Gastroesophageal sphincter (tissue), 3 donors: ENCODE measurements around the gene MAP1LC3A.

Experiments used
- EP300 ChIP-seq: sonication (generic); formaldehyde crosslinking; IDR thresholded peaks from one replicate; pipeline ENCODE4 v1.6.1; 2017; ENCODE audit warnings: antibody characterized with exemption, mild to moderate bottlenecking
- POLR2A ChIP-seq, 2 donors: fragments of 450-650 bp; IDR thresholded peaks; one replicate each; pipeline ENCODE4 v1.6.1; 2017; ENCODE audit warnings: antibody characterized with exemption in 2 of 2, mild to moderate bottlenecking in 2 of 2, moderate library complexity in 1 of 2
- POLR2AphosphoS5 ChIP-seq: sonication (generic); formaldehyde crosslinking; IDR thresholded peaks from one replicate; pipeline ENCODE4 v1.6.1; 2017; ENCODE audit warnings: antibody characterized with exemption
- TF ChIP-seq, protein P1 (sequence below), 4 experiments: fragments of 200-600 bp in 2 of 4; fragments of 450-650 bp in 2 of 4; sonication (generic) in 1 of 4; IDR thresholded peaks; one replicate each; pipeline ENCODE4 v1.5.1; 2017 to 2019; ENCODE audit warnings: antibody characterized with exemption in 4 of 4, mild to moderate bottlenecking in 2 of 4, moderate library complexity in 2 of 4

DNA sequence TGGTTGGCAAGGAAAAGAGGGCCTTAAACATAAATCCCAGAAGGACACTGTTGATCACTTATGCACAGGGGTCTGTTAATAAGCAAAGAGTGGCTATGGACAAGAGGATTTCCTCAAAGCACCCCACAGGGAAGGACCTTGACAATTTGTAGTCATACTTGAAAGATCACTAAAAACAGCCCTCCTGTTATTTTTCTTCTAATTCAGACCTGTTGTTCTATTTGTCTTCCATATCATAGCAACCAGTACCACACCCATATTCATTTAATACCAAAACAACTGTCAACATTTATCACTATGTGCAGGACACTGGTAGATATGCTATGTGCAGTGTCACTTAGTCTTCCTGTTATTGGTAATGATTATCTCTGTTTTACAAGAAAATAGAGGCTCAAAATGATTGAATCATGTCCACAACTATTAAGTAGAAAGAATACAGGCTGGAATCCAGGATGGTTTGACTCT lies 45.5 kb upstream of the MAP1LC3A start:
- TF ChIP-seq, protein P1, sequence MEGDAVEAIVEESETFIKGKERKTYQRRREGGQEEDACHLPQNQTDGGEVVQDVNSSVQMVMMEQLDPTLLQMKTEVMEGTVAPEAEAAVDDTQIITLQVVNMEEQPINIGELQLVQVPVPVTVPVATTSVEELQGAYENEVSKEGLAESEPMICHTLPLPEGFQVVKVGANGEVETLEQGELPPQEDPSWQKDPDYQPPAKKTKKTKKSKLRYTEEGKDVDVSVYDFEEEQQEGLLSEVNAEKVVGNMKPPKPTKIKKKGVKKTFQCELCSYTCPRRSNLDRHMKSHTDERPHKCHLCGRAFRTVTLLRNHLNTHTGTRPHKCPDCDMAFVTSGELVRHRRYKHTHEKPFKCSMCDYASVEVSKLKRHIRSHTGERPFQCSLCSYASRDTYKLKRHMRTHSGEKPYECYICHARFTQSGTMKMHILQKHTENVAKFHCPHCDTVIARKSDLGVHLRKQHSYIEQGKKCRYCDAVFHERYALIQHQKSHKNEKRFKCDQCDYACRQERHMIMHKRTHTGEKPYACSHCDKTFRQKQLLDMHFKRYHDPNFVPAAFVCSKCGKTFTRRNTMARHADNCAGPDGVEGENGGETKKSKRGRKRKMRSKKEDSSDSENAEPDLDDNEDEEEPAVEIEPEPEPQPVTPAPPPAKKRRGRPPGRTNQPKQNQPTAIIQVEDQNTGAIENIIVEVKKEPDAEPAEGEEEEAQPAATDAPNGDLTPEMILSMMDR (IDR thresholded peaks at IDR 0.05), result no peak
- TF ChIP-seq POLR2AphosphoS5 (no peak), EP300 (no peak), POLR2A (IDR thresholded peaks at IDR 0.05) (no peak)
